ENCODE data around the gene PPP2R5E.

Gene PPP2R5E

GRCh38 chr14:63367742-63368364 lies 175.3 kb downstream of the PPP2R5E start:
- no peak for TF ChIP-seq GATA3 (IDR thresholded peaks at IDR 0.05; ENCODE audit: low read depth, low read length)
- TF ChIP-seq GATA2 (IDR thresholded peaks at IDR 0.05; ENCODE audit: low read depth, low read length): no peak

GRCh38 chr14:63362389-63362819 lies 180.8 kb downstream of the PPP2R5E start:
- TF ChIP-seq GATA2 (IDR thresholded peaks at IDR 0.05; ENCODE audit: low read depth, low read length): no peak
- no peak for TF ChIP-seq GATA3 (IDR thresholded peaks at IDR 0.05; ENCODE audit: low read depth, low read length)

GRCh38 chr14:63361790-63362189 lies 181.4 kb downstream of the PPP2R5E start:
- no peak for TF ChIP-seq GATA2 (IDR thresholded peaks at IDR 0.05; ENCODE audit: low read depth, low read length)

GRCh38 chr14:63357841-63358240 lies 185.3 kb downstream of the PPP2R5E start:
- no peak for TF ChIP-seq GATA2 (IDR thresholded peaks at IDR 0.05; ENCODE audit: low read depth, low read length)
- TF ChIP-seq GATA3 (IDR thresholded peaks at IDR 0.05; ENCODE audit: low read depth, low read length): no peak

GRCh38 chr14:63345826-63346225 lies 197.4 kb downstream of the PPP2R5E start:
- TF ChIP-seq GATA3 (IDR thresholded peaks at IDR 0.05; ENCODE audit: low read depth, low read length) (no peak), GATA2 (IDR thresholded peaks at IDR 0.05; ENCODE audit: low read depth, low read length) (no peak)

- TF ChIP-seq GATA3 (IDR thresholded peaks at IDR 0.05; ENCODE audit: low read depth, low read length) (no peak), GATA2 (IDR thresholded peaks at IDR 0.05; ENCODE audit: low read depth, low read length) (no peak)
Measured at GRCh38 chr14:63344336-63344735, 198.8 kb downstream of the PPP2R5E start.

GRCh38 chr14:63343878-63344277 lies 199.3 kb downstream of the PPP2R5E start:
- TF ChIP-seq GATA3 (IDR thresholded peaks at IDR 0.05; ENCODE audit: low read depth, low read length): no peak
- TF ChIP-seq GATA2 (IDR thresholded peaks at IDR 0.05; ENCODE audit: low read depth, low read length): no peak

GRCh38 chr14:63342371-63342770 lies 200.8 kb downstream of the PPP2R5E start:
- TF ChIP-seq GATA2 (IDR thresholded peaks at IDR 0.05; ENCODE audit: low read depth, low read length) (no peak), GATA3 (IDR thresholded peaks at IDR 0.05; ENCODE audit: low read depth, low read length) (no peak)

GRCh38 chr14:63328787-63329737 lies 214.1 kb downstream of the PPP2R5E start:
- TF ChIP-seq GATA3 (IDR thresholded peaks at IDR 0.05; ENCODE audit: low read depth, low read length): no peak
- no peak for TF ChIP-seq GATA2 (IDR thresholded peaks at IDR 0.05; ENCODE audit: low read depth, low read length)

GRCh38 chr14:63326840-63327239 lies 216.3 kb downstream of the PPP2R5E start:
- TF ChIP-seq GATA3 (IDR thresholded peaks at IDR 0.05; ENCODE audit: low read depth, low read length) (no peak), GATA2 (IDR thresholded peaks at IDR 0.05; ENCODE audit: low read depth, low read length) (no peak)

- TF ChIP-seq GATA2 (IDR thresholded peaks at IDR 0.05; ENCODE audit: low read depth, low read length): no peak
- TF ChIP-seq GATA3 (IDR thresholded peaks at IDR 0.05; ENCODE audit: low read depth, low read length): no peak
Measured at GRCh38 chr14:63322897-63323573, 220.1 kb downstream of the PPP2R5E start.

- TF ChIP-seq GATA2 (IDR thresholded peaks at IDR 0.05; ENCODE audit: low read depth, low read length): no peak
- no peak for TF ChIP-seq GATA3 (IDR thresholded peaks at IDR 0.05; ENCODE audit: low read depth, low read length)
Measured at GRCh38 chr14:63322472-63322871, 220.7 kb downstream of the PPP2R5E start.
